ENCODE measurements around the gene C19orf81.

C19orf81 gene

GRCh38 chr19:50661023-50661422 lies 11.8 kb downstream of the C19orf81 start:
- H3K9ac ChIP-seq (ENCODE audit: low read length), result no peak overlapping the region
- H2AK5ac ChIP-seq (ENCODE audit: low read length, severe bottlenecking), result no peak overlapping the region
- no peak overlapping the region for H3K4ac ChIP-seq (ENCODE audit: low read depth in 1 of 2, low read length in 2 of 2)
- no peak for DNase-seq
- no peak overlapping the region for H2BK5ac ChIP-seq (ENCODE audit: low read depth, low read length, poor library complexity, severe bottlenecking)
- no peak overlapping the region for H4K8ac ChIP-seq (ENCODE audit: low read length)
- WGBS, result 78% methylated on average over 10 of the region's 10 CpGs
- H2BK15ac ChIP-seq (ENCODE audit: low read depth, poor library complexity, severe bottlenecking), result no peak overlapping the region
- no peak overlapping the region for H2BK12ac ChIP-seq (ENCODE audit: low read length in 2 of 2)
- H3K9me3 ChIP-seq (ENCODE audit: control insufficient read depth, low read length), result peaks cover 5% of the 10 kb centered on the region
- H3K4me3 ChIP-seq (ENCODE audit: insufficient read depth in 1 of 2, low read depth in 1 of 2, low read length in 2 of 2), result no peak overlapping the region
- no peak overlapping the region for H3K18ac ChIP-seq (ENCODE audit: low read depth in 1 of 2, low read length in 2 of 2)
- no peaks in the 10 kb centered on the region for H3K36me3 ChIP-seq (ENCODE audit: control insufficient read depth in 1 of 2, insufficient read depth in 2 of 2, low read depth in 1 of 2, low read length in 2 of 2)
- H3K14ac ChIP-seq (ENCODE audit: low read length in 2 of 2), result no peak overlapping the region
- no peak overlapping the region for H3K4me2 ChIP-seq (ENCODE audit: low read length, poor library complexity, severe bottlenecking)
- H3K4me1 ChIP-seq (ENCODE audit: control insufficient read depth, insufficient read depth, low read depth, low read length), result no peaks in the 10 kb centered on the region
- no peak overlapping the region for H2AFZ ChIP-seq (ENCODE audit: low read depth, low read length)
- H3K23ac ChIP-seq (ENCODE audit: low read length in 2 of 2), result no peak overlapping the region
- H2BK120ac ChIP-seq (ENCODE audit: low read depth, low read length), result no peak overlapping the region
- no peak overlapping the region for H4K91ac ChIP-seq (ENCODE audit: low read length)
- no peak overlapping the region for H3K27ac ChIP-seq (ENCODE audit: low read length, poor library complexity, severe bottlenecking)
- peaks cover 0 to 56% of the 10 kb centered on the region in 2 experiments for H3K27me3 ChIP-seq (ENCODE audit: control insufficient read depth in 1 of 2, insufficient read depth in 1 of 2, low read length in 2 of 2)
- no peaks in the 10 kb centered on the region for H3K79me1 ChIP-seq (replicated peaks; ENCODE audit: low read length, poor library complexity, severe bottlenecking)

- H3K14ac ChIP-seq (ENCODE audit: low read length in 2 of 2), result no peak overlapping the region
- no peak overlapping the region for H3K27ac ChIP-seq (ENCODE audit: low read length, poor library complexity, severe bottlenecking)
- 87% methylated on average over 49 of the region's 49 CpGs for WGBS
- no peak overlapping the region for H2BK12ac ChIP-seq (ENCODE audit: low read length in 2 of 2)
- no peak overlapping the region for H2AK5ac ChIP-seq (ENCODE audit: low read length, severe bottlenecking)
- no peak overlapping the region for H2AFZ ChIP-seq (ENCODE audit: low read depth, low read length)
- no peaks in the 10 kb centered on the region for H3K4me1 ChIP-seq (ENCODE audit: control insufficient read depth, insufficient read depth, low read depth, low read length)
- peaks cover 5% of the 10 kb centered on the region for H3K9me3 ChIP-seq (ENCODE audit: control insufficient read depth, low read length)
- no peak overlapping the region for H2BK5ac ChIP-seq (ENCODE audit: low read depth, low read length, poor library complexity, severe bottlenecking)
- H3K18ac ChIP-seq (ENCODE audit: low read depth in 1 of 2, low read length in 2 of 2), result no peak overlapping the region
- H3K4me2 ChIP-seq (ENCODE audit: low read length, poor library complexity, severe bottlenecking), result no peak overlapping the region
- no peaks in the 10 kb centered on the region for H3K36me3 ChIP-seq (ENCODE audit: control insufficient read depth in 1 of 2, insufficient read depth in 2 of 2, low read depth in 1 of 2, low read length in 2 of 2)
- H2BK15ac ChIP-seq (ENCODE audit: low read depth, poor library complexity, severe bottlenecking), result no peak overlapping the region
- H4K91ac ChIP-seq (ENCODE audit: low read length), result no peak overlapping the region
- DNase-seq, result no peak
- no peak overlapping the region for H3K4me3 ChIP-seq (ENCODE audit: insufficient read depth in 1 of 2, low read depth in 1 of 2, low read length in 2 of 2)
- H4K8ac ChIP-seq (ENCODE audit: low read length), result no peak overlapping the region
- H3K79me1 ChIP-seq (replicated peaks; ENCODE audit: low read length, poor library complexity, severe bottlenecking), result no peaks in the 10 kb centered on the region
- peaks cover 0 to 59% of the 10 kb centered on the region in 2 experiments for H3K27me3 ChIP-seq (ENCODE audit: control insufficient read depth in 1 of 2, insufficient read depth in 1 of 2, low read length in 2 of 2)
- no peak overlapping the region for H3K4ac ChIP-seq (ENCODE audit: low read depth in 1 of 2, low read length in 2 of 2)
- no peak overlapping the region for H2BK120ac ChIP-seq (ENCODE audit: low read depth, low read length)
- H3K23ac ChIP-seq (ENCODE audit: low read length in 2 of 2), result no peak overlapping the region
- H3K9ac ChIP-seq (ENCODE audit: low read length), result no peak overlapping the region
These were observed 12.8 kb downstream of the C19orf81 start for GRCh38 chr19:50661766-50662650.

- Histone ChIP-seq H2BK120ac (ENCODE audit: low read depth, low read length) (no peak overlapping the region), H3K9me3 (ENCODE audit: control insufficient read depth, low read length) (peaks cover 5% of the 10 kb centered on the region), H2AK5ac (ENCODE audit: low read length, severe bottlenecking) (no peak overlapping the region), H2BK5ac (ENCODE audit: low read depth, low read length, poor library complexity, severe bottlenecking) (no peak overlapping the region), H4K91ac (ENCODE audit: low read length) (no peak overlapping the region), H2BK12ac (ENCODE audit: low read length in 2 of 2) (no peak overlapping the region), H3K4me2 (ENCODE audit: low read length, poor library complexity, severe bottlenecking) (no peak overlapping the region), H2BK15ac (ENCODE audit: low read depth, poor library complexity, severe bottlenecking) (no peak overlapping the region), H3K18ac (ENCODE audit: low read depth in 1 of 2, low read length in 2 of 2) (no peak overlapping the region), H3K27ac (ENCODE audit: low read length, poor library complexity, severe bottlenecking) (no peak overlapping the region), H2AFZ (ENCODE audit: low read depth, low read length) (no peak overlapping the region), H3K4me1 (ENCODE audit: control insufficient read depth, insufficient read depth, low read depth, low read length) (no peaks in the 10 kb centered on the region), H4K8ac (ENCODE audit: low read length) (no peak overlapping the region), H3K4me3 (ENCODE audit: insufficient read depth in 1 of 2, low read depth in 1 of 2, low read length in 2 of 2) (no peak overlapping the region), H3K36me3 (ENCODE audit: control insufficient read depth in 1 of 2, insufficient read depth in 2 of 2, low read depth in 1 of 2, low read length in 2 of 2) (no peaks in the 10 kb centered on the region), H3K14ac (ENCODE audit: low read length in 2 of 2) (no peak overlapping the region), H3K79me1 (replicated peaks; ENCODE audit: low read length, poor library complexity, severe bottlenecking) (no peaks in the 10 kb centered on the region), H3K4ac (ENCODE audit: low read depth in 1 of 2, low read length in 2 of 2) (no peak overlapping the region), H3K27me3 (ENCODE audit: control insufficient read depth in 1 of 2, insufficient read depth in 1 of 2, low read length in 2 of 2) (peaks cover 0 to 64% of the 10 kb centered on the region in 2 experiments), H3K23ac (ENCODE audit: low read length in 2 of 2) (no peak overlapping the region), H3K9ac (ENCODE audit: low read length) (no peak overlapping the region)
- WGBS, result 81% methylated on average over 13 of the region's 16 CpGs
- DNase-seq, result no peak
These were observed 13.6 kb downstream of the C19orf81 start for GRCh38 chr19:50662651-50663481.

GRCh38 chr19:50663482-50663790 lies 14.2 kb downstream of the C19orf81 start:
- Histone ChIP-seq H3K23ac (ENCODE audit: low read length in 2 of 2) (no peak overlapping the region), H3K79me1 (replicated peaks; ENCODE audit: low read length, poor library complexity, severe bottlenecking) (no peaks in the 10 kb centered on the region), H3K9me3 (ENCODE audit: control insufficient read depth, low read length) (peaks cover 5% of the 10 kb centered on the region), H4K8ac (ENCODE audit: low read length) (no peak overlapping the region), H3K27me3 (ENCODE audit: control insufficient read depth in 1 of 2, insufficient read depth in 1 of 2, low read length in 2 of 2) (peaks cover 0 to 62% of the 10 kb centered on the region in 2 experiments), H3K4me2 (ENCODE audit: low read length, poor library complexity, severe bottlenecking) (no peak overlapping the region), H3K4me1 (ENCODE audit: control insufficient read depth, insufficient read depth, low read depth, low read length) (no peaks in the 10 kb centered on the region), H3K4ac (ENCODE audit: low read depth in 1 of 2, low read length in 2 of 2) (no peak overlapping the region), H2AK5ac (ENCODE audit: low read length, severe bottlenecking) (no peak overlapping the region), H3K18ac (ENCODE audit: low read depth in 1 of 2, low read length in 2 of 2) (no peak overlapping the region), H2BK12ac (ENCODE audit: low read length in 2 of 2) (no peak overlapping the region), H3K36me3 (ENCODE audit: control insufficient read depth in 1 of 2, insufficient read depth in 2 of 2, low read depth in 1 of 2, low read length in 2 of 2) (no peaks in the 10 kb centered on the region), H2BK120ac (ENCODE audit: low read depth, low read length) (no peak overlapping the region), H2AFZ (ENCODE audit: low read depth, low read length) (no peak overlapping the region), H3K14ac (ENCODE audit: low read length in 2 of 2) (no peak overlapping the region), H2BK5ac (ENCODE audit: low read depth, low read length, poor library complexity, severe bottlenecking) (no peak overlapping the region), H4K91ac (ENCODE audit: low read length) (no peak overlapping the region), H3K4me3 (ENCODE audit: insufficient read depth in 1 of 2, low read depth in 1 of 2, low read length in 2 of 2) (no peak overlapping the region), H2BK15ac (ENCODE audit: low read depth, poor library complexity, severe bottlenecking) (no peak overlapping the region), H3K27ac (ENCODE audit: low read length, poor library complexity, severe bottlenecking) (no peak overlapping the region), H3K9ac (ENCODE audit: low read length) (no peak overlapping the region)
- no CpG with 5 or more reads among the region's 1 CpG for WGBS
- no peak for DNase-seq

All from mesenchymal stem cell (in vitro differentiated cells and primary cell).